GM12874 (cell line): Measurements from ENCODE around the gene VPS13D.

ENCODE experiments used
- TF ChIP-seq, protein P1 (sequence below): IDR thresholded peaks from 2 replicates; pipeline ENCODE4 v1.5.1; 2011; ENCODE audit warnings: low read depth, mild to moderate bottlenecking, control low read depth, low read length, moderate library complexity; ENCODE audit not compliant: insufficient read depth

Gene VPS13D

GRCh38 chr1:12495725-12496124, 265.9 kb downstream of the VPS13D start:
- TF ChIP-seq, protein P1, sequence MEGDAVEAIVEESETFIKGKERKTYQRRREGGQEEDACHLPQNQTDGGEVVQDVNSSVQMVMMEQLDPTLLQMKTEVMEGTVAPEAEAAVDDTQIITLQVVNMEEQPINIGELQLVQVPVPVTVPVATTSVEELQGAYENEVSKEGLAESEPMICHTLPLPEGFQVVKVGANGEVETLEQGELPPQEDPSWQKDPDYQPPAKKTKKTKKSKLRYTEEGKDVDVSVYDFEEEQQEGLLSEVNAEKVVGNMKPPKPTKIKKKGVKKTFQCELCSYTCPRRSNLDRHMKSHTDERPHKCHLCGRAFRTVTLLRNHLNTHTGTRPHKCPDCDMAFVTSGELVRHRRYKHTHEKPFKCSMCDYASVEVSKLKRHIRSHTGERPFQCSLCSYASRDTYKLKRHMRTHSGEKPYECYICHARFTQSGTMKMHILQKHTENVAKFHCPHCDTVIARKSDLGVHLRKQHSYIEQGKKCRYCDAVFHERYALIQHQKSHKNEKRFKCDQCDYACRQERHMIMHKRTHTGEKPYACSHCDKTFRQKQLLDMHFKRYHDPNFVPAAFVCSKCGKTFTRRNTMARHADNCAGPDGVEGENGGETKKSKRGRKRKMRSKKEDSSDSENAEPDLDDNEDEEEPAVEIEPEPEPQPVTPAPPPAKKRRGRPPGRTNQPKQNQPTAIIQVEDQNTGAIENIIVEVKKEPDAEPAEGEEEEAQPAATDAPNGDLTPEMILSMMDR: no peak

DNA sequence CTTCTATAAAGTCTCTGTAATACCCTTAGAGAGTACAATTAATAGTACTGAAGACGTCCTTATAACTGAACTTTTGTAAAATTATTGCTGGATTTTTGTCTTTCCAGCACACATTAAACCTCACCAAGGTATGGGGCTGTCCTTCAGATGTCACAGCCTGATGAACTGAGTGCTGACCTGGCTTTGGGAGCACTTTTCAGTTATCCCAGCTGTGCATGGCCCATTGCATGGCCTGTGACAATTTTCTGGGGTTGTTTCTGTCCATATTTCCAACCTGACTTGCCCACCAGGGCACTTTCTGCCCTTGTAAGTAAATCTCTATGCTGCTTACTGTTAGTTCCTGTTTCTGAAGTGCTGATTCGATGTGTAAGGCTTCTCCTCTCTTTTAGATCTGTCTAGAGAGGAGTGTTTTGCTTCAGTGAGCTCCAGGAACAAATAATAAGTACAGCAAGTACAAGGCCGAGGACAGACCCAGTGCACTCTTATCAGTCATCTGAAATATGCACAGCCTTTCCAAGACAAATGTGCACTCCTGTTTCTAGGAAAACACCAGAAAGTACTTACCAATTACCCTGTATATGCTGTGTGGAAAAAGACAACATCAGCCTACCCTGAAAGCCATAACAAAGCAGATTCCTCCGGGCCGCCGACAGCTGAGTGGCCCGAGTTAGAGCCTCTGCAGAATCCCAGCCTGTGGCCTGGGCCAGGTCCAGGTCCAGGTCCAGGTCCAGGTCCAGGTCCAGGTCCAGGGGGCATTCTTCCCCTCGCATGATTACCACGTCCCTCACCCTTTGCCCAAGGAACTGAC, 266.5 kb downstream of the VPS13D start:
- TF ChIP-seq, protein P1: no peak

DNA sequence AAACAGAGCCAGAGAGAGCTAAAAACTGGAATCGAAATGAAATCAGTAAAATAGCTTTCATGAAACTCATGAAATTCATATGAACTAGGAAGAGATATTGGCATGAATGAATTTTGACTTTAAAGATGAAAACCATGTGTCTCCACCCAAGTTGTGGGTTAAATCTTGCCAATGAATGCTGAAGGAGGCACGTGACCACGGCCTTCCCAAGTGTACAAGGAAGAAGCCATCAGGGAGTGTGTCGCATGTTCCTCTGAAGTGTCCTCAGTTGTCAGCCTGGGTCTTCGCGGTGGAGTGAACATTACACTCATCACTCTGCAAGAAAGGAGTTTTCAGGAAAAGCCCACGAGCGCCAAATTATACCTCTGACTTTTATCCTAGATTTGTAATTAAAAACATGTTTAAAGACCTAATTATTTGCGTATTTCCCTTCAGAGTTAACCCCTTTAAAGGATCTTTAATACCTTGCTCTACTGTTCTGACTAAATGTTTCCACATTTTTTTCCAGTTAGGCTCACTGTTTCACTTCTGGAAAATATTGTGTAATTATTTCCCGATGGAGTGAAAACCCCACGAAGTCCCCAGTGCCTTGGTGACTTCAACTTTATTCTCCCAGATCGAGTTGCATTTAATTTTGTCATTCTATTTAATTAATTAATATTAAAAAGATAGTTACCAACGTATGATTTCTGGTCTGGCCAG, 269.9 kb downstream of the VPS13D start:
- TF ChIP-seq, protein P1: no peak

GRCh38 chr1:12501661-12502060, 271.8 kb downstream of the VPS13D start:
- TF ChIP-seq, protein P1: no peak

GRCh38 chr1:12502336-12503109, 272.7 kb downstream of the VPS13D start:
- TF ChIP-seq, protein P1: no peak

DNA sequence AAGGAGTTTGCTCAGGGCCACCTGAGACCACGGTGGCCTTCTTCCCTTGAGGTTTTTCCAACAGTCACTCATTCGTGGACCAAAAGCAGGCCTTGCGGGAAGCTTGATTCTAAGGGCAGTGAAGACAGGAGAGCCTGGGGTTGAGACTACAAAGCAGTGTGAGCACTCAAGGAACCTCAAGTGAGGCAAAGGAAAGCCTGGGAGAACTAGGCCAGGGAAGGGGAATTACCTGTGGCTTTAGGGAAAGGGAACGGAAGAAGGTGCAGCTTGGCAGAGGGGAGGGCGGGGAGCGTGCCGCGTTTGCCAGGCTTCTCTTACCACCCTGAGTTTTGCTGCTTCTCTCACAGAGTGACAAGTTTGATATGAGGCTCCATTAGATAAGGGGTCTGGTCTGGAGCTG, 273.9 kb downstream of the VPS13D start:
- TF ChIP-seq, protein P1: no peak

DNA sequence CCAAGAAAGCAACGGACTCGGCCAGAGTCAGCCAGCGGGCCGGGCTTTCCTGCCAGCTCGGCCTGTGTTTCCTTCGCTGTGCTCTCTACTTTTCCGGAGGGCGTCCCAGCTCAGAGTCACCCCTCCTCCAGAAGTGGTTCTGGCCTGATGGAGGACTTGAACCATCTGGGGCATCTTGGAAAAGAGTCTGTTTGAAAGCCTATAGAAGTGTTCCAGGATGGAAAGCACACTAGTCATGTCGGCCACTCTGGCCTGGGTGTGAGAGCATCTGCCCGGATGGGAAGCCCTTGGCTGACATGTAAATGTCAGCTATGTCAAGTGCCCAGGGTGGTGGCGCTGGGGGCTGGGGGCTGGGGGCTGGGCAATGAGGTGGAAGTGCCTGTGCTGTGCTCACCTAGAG, 274.8 kb downstream of the VPS13D start:
- TF ChIP-seq, protein P1: no peak
